ENCODE results near the gene HOXA10.

Gene HOXA10

GRCh38 chr7:27165089-27165995, 8.8 kb downstream of the HOXA10 start, which contains the start of gene HOXA9:
Gene HOXA9 (minus strand): TSS chr7:27165537. CDS start chr7:27165457, 80 bp downstream.
- DNase-seq, result peak; percentile 61

GRCh38 chr7:27164367-27165088, 9.6 kb downstream of the HOXA10 start:
- no peak for DNase-seq

GRCh38 chr7:27164045-27164366, 10.1 kb downstream of the HOXA10 start:
- no peak for DNase-seq

- DNase-seq, result no peak
Measured at GRCh38 chr7:27163288-27164044, 10.7 kb downstream of the HOXA10 start.

GRCh38 chr7:27162561-27163287, 11.4 kb downstream of the HOXA10 start:
- no peak for DNase-seq

GRCh38 chr7:27161721-27162560, 12.2 kb downstream of the HOXA10 start:
- no peak for DNase-seq

- no peak for DNase-seq
Measured at GRCh38 chr7:27161214-27161720, 12.9 kb downstream of the HOXA10 start.

GRCh38 chr7:27160546-27161213, 13.4 kb downstream of the HOXA10 start:
- peak; percentile 82 for DNase-seq

GRCh38 chr7:27160145-27160545, 14.0 kb downstream of the HOXA10 start:
- peak; percentile 59 for DNase-seq

GRCh38 chr7:27159266-27160144, 14.6 kb downstream of the HOXA10 start:
- no peak for DNase-seq

GRCh38 chr7:27158436-27159265, 15.5 kb downstream of the HOXA10 start:
- DNase-seq, result no peak

GRCh38 chr7:27157702-27158431, 16.3 kb downstream of the HOXA10 start:
- no peak for DNase-seq

- no peak for DNase-seq
Measured at GRCh38 chr7:27156916-27157701, 17.0 kb downstream of the HOXA10 start.

GRCh38 chr7:27156508-27156898, 17.6 kb downstream of the HOXA10 start, which contains the start of gene HOXA7:
Gene HOXA7 (minus strand): TSS chr7:27156675. CDS start chr7:27156545, 130 bp downstream.
- DNase-seq, result peak; percentile 75

GRCh38 chr7:27155816-27156507, 18.2 kb downstream of the HOXA10 start:
- peak; percentile 70 for DNase-seq
